ENCODE measurements around the gene NLGN1. TPM values are rescaled to one million over a fixed set of nuclear protein-coding genes. Genes with fewer than 3 reads are reported as not detected.

The NLGN1 gene
- total and polyA plus RNA-seq, 2 of the 13 experiments (the other 11 are each of a cell fraction or from before 2014, with no cell fraction given) = not detected

- TF ChIP-seq UBTF (CRISPR knock-in tag; IDR thresholded peaks at IDR 0.05) (no peak), CBFB (CRISPR knock-in tag; IDR thresholded peaks at IDR 0.05) (no peak), ZFY (CRISPR knock-in tag; IDR thresholded peaks at IDR 0.05) (no peak), NBN (conservative IDR thresholded peaks at IDR 0.05) (no peak)
These were observed 334.7 kb downstream of the NLGN1 start (continued) for GRCh38 chr3:173732237-173732636.

GRCh38 chr3:173733029-173733652 is 335.6 kb downstream of the NLGN1 start:
- H3K4me3 ChIP-seq (replicated peaks in 1 of 3; ENCODE audit: insufficient read depth in 1 of 3, low read depth in 2 of 3, low read length in 3 of 3) = no peak overlapping the region
- TF ChIP-seq ZNF670 (CRISPR knock-in tag; IDR thresholded peaks at IDR 0.05; ENCODE audit: borderline replicate concordance) (no peak), IRF9 (CRISPR knock-in tag; IDR thresholded peaks at IDR 0.05; ENCODE audit: borderline replicate concordance) (no peak), ZNF335 (CRISPR knock-in tag; IDR thresholded peaks at IDR 0.05) (no peak), FOXP1 (IDR thresholded peaks at IDR 0.05) (no peak), FOXP1 (CRISPR knock-in tag; IDR thresholded peaks at IDR 0.05) (no peak), GABPB1 (CRISPR knock-in tag; IDR thresholded peaks at IDR 0.05) (no peak), FOXK2 (IDR thresholded peaks at IDR 0.05) (no peak), ETV6 (CRISPR knock-in tag; conservative IDR thresholded peaks at IDR 0.05) (no peak), HHEX (CRISPR knock-in tag; IDR thresholded peaks at IDR 0.05) (no peak), CCAR2 (optimal IDR thresholded peaks at IDR 0.05; ENCODE audit: low read depth, low read length) (no peak), RBAK (CRISPR knock-in tag; IDR thresholded peaks at IDR 0.05) (no peak), BCL6 (CRISPR knock-in tag; IDR thresholded peaks at IDR 0.05) (no peak), ZNF414 (CRISPR knock-in tag; IDR thresholded peaks at IDR 0.05) (no peak), ZNF362 (CRISPR knock-in tag; IDR thresholded peaks at IDR 0.05; ENCODE audit: borderline replicate concordance) (no peak), ZNF772 (CRISPR knock-in tag; IDR thresholded peaks at IDR 0.05) (no peak), ZBTB8A (CRISPR knock-in tag; IDR thresholded peaks at IDR 0.05; ENCODE audit: borderline replicate concordance, low read depth) (no peak)
- DNase-seq (ENCODE audit: low spot score) (peak; percentile 12), FAIRE-seq (no peak), ATAC-seq (no peak)
- H4K20me1 ChIP-seq (ENCODE audit: insufficient read depth, low read length) = no peaks in the 10 kb centered on the region
- no peaks in the 10 kb centered on the region for H3K79me2 ChIP-seq (ENCODE audit: insufficient read depth, low read length)
- BruUV-seq (replicated peaks) = no TSS peak
- in situ Hi-C loops (cut with HindIII; ENCODE audit: extremely low pct_ligation_motif_present, low pct_unique_long_range_greater_than_20kb) (no loop called here), intact Hi-C loops (cut with micrococcal nuclease; ENCODE audit: unreplicated experiment) (no loop called here)
- no peaks in the 10 kb centered on the region; a peak in 1 of 5 replicates for H3K27me3 ChIP-seq (ENCODE audit: control insufficient read depth in 1 of 2, insufficient read depth in 2 of 2, low read length in 2 of 2)
- no peak overlapping the region for H3K4me2 ChIP-seq (ENCODE audit: low read depth, low read length)
- ChIA-PET POLR2A (no interaction called here), CTCF (ENCODE audit: low intra/inter-chr PET ratio, low total read pairs) (no interaction called here)
- H3K9me3 ChIP-seq (ENCODE audit: low read length) = no peaks in the 10 kb centered on the region
- H3K27ac ChIP-seq (ENCODE audit: extremely low read length, insufficient read depth, low read length) = no peak overlapping the region
- no peak overlapping the region for H2AFZ ChIP-seq (ENCODE audit: low read length)
- H3K4me1 ChIP-seq (ENCODE audit: insufficient read depth, low read length) = no peaks in the 10 kb centered on the region
- WGBS (ENCODE audit: low lambda C conversion rate) = 0% methylated on average over 1 of the region's 1 CpG
- H3K36me3 ChIP-seq (replicated peaks in 1 of 2; ENCODE audit: control insufficient read depth in 1 of 2, insufficient read depth in 2 of 2, low read length in 2 of 2) = no peaks in the 10 kb centered on the region
- H3K9ac ChIP-seq (ENCODE audit: insufficient read depth, low read depth, low read length) = no peak overlapping the region
